Inflammatory macrophage (primary cell): ENCODE results near the gene RIT1.

Experiments used
- DNase-seq, 2 donors: peaks; one replicate each; pipeline ENCODE4 v3.0.0-alpha.2; 2020 to 2022
- total RNA-seq, 18 experiments: gene quantifications; one replicate each; lab custom pipeline; 2026; ENCODE audit warnings: mixed read lengths in 6 of 18, inconsistent platforms in 2 of 18; lab: John Stamatoyannopoulos, UW

The RIT1 gene, protein sequence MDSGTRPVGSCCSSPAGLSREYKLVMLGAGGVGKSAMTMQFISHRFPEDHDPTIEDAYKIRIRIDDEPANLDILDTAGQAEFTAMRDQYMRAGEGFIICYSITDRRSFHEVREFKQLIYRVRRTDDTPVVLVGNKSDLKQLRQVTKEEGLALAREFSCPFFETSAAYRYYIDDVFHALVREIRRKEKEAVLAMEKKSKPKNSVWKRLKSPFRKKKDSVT
- 79.0 to 169 (median 120) reads per million in 18 experiments for total RNA-seq

DNA sequence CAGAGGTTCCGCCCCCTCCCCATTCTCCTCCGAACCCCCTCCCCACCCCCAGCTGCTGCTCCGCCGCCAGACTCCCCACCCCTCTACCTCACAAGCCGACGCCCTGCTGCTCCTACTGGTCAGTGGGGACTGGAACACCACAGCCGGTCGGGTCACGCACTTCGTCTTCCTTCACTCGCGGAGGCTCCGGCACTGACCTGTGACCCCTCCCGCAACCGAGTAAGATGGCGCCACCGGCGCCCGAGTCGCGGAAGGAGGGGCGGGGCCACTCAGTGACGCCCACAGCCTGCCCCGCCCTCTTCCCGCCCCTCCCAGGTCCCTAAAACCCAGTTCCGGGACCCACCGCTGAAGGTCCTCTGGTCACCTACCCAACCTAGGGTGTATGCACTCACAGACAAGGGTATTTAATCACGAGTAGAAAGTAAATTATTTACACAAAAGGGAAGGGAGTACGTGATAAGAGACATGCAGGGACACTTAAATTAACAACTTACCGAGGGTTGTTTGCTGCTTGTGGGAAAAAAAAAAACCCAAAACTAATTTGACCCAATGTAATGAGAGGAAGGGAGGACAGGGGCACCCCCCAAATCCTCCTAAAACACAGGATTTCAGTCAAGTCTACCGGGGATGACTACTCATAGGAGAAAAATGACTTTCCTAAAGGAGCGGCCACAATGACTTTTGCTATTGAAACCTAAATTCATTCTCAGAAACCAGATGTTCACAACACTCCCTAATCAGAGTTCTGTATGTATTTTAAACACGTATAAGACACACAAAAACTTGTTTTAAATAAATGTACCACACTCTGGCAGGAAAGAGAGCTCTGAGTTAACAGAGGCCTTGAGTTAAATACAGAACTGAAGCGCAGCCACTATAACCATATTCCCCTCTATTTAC is at the start of gene RIT1:
RIT1 (minus strand) TSS at position 194 of the 900 bp plus-strand sequence. CDS start 588 bp downstream, outside the sequence.
- DNase-seq, result peak; percentile 92 to 93

DNA sequence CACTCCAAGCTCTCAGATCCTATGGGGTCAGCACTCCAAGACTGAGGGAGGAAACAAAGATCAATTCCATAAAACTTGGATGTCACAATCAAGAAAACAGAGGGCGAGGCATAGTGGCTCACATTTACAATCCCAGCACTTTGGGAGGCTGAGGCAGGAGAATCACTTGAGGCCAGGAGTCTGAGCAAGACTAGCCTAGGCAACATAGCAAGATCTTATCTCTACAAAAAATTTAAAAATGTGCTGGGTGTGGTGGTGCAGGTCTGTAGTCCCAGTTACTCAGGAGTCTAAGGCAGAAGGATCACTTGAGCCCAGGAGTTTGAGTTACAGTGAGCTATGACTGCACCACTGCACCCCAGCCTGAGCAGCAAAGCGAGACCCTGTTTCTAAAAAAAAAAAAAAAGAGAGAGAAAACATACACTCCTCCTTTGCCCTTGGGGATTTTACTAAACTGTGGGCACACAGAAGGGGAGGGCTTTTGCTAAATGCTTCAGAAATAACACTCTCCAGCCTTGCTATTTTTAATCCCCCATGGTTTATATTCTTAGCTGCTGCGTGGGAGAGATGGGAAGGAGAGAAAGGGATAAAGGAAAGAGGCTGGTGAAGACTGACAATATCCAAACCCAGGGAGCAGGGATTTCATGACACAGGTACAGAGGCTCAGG is 49.1 kb upstream of the RIT1 start:
- no peak for DNase-seq

DNA sequence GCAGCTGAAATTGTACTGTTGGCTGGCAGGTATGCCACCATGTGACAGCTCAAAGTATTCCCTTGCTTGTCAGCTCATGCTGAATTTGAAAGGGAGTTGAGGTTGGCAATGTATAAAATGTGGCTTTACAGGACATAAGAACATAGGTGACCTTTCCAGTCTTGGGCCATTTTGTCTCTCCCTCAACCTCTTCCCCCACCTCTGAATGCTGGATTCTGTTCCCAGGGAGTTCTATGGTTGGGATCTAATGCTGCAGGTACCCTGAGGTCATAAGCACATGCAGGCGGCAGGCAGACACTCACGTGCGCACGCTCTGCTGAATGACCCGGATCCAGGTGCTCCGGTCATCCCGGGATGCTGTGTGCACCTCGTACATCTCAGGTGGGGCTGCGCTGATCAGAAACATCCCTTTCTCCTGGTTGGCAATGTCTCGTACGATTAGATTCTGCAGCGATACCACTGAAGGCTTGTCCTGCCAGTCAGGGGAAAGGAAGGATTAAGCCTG is 46.3 kb upstream of the RIT1 start:
- DNase-seq, result no peak

DNA sequence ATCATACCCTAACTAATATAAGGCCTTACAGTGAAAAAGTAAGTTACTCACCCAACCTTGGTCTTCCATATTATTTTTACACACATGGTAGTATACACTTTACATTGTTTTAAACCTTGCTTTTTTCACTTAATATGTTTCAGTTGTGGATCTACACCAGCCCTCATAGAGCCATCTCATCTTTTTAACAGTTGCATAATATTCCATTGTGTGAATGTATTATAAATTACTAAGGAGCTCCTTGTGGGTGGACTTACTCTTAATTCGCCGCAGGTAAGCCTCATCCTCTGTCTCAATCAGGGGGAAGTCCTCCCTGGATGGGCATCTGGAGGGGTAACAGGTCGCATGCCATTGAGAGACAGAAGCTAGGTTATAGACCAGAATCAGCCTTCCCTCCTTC is 43.5 kb upstream of the RIT1 start:
- no peak for DNase-seq

DNA sequence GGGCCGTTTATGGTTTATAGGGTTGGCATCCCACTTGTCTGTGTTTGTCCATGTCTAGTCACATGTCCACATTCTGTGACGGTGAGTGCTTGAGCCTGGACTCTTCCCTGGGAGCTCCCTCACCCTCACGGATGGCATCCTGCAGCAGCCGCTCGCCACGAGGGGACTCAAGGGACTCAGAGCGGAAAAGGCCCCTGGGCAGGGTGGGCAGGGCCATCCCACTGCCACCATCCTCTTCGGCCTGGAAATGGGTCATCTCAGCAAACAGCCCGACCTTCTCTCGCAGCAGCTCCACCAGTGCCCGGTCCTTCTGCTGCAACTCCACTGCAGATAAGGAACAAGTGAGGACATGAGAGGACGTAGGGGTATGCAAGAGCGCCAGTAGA is 41.3 kb upstream of the RIT1 start:
- DNase-seq, result no peak

DNA sequence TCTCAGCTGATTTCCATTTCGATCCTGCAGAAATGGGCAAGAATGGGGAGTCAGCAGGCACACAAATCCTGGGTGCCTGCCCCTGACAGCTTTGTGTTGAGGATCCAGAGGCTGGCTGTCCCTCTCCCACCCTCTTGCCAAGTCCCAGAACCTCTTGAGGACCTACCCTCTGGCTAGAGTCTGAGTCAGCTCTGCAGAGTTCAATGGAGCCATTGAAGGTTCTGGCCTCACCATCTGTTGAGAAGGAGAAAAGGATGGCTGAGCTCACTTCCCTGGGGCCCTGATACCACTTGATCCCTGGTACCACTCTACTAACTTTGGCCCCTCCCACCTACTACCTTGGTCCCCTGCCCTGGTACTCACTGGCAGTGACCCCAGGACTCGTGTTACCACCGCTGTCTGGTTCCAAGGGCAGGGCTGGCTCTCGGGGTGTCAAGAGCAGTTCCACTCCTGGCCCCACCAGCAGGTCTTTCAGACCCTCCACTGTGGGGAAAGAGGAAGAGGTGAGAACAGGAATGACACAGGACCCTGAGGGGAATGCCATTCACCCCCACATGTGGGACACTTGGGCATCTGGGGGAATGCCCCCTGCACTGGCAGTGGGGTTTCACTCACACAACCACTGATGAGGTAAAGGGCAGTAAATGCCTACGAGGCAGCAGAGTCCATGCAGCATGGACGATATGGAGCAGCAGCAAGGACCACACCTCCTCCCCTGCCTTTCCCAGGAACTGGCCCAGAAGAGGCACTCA is 40.8 kb upstream of the RIT1 start:
- no peak for DNase-seq

DNA sequence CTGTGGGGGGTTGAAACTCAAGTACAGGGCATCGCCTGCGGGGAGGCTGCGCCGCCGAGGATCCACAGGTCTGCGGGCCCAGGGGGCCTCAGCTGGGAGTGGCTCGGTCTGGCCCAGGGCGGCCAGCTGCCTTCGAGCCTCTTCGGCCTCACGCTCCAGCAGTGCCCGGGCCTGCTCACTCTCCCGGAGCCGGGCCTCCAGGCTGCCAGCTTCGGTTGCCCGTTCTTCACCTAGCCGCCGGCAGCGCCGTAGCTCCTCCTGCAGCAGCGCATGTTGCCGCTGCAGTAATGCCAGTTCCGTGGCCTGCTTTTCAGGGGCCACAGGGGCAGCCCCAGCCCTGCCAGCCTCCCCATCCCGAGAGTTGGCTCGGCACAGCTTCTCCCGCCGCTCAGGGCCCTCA is 39.7 kb upstream of the RIT1 start:
- DNase-seq, result no peak

DNA sequence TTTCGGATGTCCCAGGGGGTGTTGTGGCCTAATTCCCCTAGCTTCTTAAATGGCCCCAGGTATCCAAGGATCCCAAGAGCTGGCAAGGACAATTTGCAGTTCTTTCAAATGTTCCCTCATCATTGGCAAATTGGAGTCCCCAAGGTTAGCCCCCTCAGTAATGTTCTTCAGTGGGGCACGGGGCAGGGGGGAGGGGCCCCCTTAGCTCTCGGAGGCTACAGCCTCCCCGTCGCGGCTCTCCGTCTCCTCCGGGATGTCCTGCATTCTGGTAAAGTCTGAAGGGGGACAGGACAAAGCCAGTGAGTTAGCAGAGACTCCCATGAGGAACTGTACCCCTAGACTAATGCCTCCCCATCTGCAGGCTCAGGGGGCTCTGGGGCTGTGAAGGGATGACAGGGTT is 36.6 kb upstream of the RIT1 start:
- no peak for DNase-seq

DNA sequence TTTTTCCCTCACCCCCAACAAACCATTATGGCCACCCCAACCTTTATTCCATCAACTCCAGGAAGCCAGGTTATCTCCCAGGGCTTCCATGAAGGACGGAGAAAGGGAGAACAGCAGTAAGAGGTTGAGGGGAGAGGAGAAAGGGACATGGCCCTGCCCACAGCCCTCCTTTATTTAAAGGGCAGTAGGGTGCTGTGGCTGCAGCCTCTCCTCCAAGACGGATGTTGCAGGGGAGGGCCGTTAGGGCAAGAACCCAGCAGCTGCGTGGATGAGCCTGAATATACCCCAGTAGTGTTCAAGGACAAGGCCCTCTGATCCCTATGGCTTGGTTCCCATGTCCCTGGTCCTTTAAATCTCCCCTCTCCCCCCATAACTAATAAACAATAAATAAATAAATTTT is 36.1 kb upstream of the RIT1 start:
- no peak for DNase-seq

DNA sequence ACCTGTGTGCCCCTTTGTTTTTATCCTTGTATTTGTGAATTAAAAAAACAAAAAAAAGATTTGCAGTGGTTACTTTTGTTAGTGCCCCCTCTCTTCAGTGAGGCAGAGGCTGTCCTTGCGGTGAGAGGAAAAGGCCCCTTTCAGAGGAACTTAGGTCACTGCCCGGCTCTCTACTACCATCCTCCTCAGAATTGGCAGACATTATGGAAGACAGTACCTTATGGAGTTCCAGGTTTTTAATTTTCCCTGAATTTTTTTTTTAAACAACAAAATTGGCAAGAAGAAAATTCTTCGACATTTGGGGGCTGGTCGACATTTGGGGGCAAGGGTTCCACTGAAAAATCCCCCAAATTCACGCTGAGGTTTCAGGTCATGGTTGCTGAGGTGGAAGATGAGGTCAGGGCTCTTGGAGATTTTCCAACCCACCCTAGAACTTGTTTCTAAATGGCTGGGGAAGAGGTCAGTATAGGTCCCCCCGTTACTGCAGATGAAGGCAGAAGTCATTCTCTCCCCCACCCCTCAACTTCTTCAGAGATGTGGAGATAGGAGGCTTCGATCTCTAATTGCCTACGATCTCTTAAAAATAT is 35.6 kb upstream of the RIT1 start:
- DNase-seq, result no peak

DNA sequence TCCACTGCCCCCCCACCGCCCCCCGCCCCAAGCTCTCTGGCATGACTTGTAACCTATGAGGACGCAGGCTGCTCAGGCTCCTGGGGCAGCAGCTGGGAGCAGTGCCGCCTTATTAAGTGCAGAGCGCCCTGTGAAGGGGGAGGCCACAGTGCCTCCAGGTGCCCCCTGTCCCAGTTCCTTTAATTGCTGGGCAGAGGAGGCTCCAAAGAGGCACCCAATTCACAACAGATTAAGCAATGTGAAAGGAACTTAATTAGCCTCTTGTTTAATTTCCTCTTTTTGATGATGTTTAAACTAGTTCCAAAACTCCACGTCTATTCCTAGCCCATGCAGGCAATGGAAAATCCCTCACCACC is 33.3 kb upstream of the RIT1 start:
- peak; percentile 39 to 44 for DNase-seq

DNA sequence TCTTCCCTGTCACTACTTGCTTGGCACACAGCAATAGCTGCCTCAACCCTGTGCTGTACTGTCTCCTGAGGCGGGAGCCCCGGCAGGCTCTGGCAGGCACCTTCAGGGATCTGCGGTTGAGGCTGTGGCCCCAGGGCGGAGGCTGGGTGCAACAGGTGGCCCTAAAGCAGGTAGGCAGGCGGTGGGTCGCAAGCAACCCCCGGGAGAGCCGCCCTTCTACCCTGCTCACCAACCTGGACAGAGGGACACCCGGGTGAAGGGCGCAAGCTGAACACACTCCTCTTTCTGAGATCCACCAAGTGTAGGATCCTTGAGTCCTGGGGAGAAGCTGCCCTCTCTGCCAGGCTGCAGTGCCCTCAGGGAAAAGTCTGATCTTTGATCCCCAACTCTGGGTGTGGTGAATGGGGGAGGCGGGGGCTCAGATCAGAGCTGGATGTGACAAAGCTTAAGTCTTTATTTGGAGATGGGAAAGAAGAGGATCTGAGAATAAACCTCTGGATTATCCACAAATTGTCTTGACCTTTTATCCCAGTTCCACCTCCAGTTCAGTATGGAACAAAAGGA is 31.5 kb upstream of the RIT1 start:
- DNase-seq, result no peak

DNA sequence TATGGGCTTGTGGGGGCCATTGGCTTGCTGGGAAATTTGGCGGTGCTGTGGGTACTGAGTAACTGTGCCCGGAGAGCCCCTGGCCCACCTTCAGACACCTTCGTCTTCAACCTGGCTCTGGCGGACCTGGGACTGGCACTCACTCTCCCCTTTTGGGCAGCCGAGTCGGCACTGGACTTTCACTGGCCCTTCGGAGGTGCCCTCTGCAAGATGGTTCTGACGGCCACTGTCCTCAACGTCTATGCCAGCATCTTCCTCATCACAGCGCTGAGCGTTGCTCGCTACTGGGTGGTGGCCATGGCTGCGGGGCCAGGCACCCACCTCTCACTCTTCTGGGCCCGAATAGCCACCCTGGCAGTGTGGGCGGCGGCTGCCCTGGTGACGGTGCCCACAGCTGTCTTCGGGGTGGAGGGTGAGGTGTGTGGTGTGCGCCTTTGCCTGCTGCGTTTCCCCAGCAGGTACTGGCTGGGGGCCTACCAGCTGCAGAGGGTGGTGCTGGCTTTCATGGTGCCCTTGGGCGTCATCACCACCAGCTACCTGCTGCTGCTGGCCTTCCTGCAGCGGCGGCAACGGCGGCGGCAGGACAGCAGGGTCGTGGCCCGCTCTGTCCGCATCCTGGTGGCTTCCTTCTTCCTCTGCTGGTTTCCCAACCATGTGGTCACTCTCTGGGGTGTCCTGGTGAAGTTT is 30.8 kb upstream of the RIT1 start:
- peak; percentile 36 to 48 for DNase-seq

DNA sequence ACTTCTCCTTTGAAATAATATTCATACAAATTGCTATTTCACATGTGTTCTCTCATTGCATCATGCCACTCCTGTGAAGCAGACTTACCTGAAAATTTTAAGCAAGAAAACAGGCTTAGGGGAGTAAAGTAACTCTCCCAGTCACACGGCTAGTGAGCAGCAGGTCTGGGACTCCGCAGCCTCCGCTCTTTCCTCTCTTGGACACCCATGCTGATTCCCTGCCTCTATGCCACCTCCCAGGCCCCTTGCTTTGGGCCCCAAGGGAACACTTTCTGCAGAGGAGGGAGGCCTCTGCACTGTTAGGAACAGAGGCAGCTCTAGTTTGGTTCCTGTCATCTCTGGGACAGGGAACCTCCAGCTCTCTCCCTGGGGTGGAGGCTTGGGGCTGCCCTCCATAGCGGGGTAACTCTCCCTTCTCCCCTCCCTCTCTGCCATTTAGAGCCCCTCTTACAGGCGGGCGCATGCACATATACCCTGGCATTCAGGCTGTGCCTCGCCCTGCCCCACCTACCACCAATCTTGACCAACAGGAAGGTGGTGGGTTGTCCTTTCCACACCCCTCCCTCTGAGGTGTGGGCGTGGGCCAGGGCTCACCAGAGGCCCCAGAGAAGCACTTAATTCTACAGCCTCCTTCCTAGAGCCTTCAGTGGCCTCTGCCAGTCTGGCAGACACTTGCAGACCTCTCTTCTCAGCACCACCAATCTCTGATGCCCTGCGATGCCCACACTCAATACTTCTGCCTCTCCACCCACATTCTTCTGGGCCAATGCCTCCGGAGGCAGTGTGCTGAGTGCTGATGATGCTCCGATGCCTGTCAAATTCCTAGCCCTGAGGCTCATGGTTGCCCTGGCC is 30.1 kb upstream of the RIT1 start, which contains the start of gene RXFP4:
RXFP4 (plus strand) TSS at position 646 of the 852 bp plus-strand sequence; CDS start at position 718, 72 bp downstream.
- DNase-seq, result peak; percentile 37 to 63

DNA sequence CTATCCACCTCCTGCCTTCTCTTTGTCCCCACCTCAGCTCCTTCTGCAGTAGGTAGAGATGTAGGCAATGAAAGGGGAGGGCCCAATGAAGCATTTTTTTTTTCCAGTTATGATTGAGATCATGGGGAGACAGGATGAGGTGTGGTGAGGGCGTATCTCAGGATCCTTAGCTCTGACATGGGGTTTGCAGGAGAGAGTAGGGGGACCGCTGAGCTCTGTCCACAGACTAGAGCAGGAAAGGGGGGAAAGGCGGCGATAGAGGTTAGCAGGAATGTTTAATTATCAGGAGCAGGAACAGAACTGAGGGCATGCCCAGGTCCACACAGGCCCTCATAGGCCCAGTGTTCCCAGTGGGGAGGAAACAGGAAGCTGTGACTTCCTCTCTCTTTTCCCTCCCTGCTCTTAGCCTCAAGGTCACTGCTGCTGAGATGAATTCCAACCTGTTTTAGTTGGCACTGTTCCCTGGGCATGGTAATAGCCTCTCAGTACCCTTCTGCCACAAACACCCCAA is 29.4 kb upstream of the RIT1 start:
- DNase-seq, result peak; percentile 45 to 69

DNA sequence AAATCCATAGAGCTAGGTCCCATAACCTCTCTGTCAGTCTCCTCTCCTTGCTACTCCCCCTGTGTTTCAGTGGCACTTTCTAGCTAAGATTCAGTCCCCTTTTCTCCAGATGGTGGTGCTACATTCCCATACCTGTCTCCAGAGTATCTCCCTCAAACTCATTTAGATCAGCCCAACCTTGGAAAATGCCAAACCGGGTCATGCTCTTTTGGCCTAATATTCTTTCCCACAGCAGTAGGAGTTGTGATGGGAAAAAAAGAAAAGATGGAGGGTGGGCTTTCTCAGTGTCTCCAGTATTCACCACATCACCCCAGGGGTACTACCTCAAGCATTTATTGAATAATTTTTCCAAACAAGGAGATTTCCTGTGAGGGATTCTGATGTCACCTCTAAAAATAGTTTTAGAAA is 27.1 kb upstream of the RIT1 start:
- DNase-seq, result peak; percentile 58 to 61

DNA sequence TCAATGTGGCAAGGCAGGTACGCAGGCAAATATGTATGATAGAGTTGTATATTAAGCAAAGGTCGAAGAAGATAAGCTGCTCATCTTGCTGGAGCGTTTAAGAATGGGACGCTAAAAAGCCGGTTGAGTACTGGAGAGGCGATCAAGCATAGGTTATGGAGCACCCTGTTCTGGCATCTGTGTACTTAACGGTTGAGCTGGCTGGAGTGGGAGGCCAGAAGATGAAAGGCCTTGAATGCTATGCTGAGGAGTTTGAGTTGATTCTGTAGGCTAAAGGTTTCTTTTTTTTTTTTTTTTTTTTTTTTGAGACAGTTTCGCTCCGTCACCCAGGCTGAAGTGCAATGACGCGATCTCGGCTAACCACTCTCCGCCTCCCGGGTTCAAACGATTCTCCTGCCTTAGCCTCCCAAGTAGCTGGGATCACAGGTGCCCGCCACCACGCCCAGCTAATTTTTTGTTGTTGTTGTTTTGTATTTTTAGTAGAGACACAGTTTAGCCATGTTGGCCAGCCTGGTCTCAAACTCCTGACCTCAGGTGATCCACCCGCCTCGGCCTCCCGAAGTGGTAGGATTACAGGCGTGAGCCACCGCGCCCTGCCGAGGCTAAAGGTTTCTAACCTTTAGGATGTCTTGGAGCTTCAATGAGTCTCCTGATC is 23.9 kb upstream of the RIT1 start:
- DNase-seq, result no peak

DNA sequence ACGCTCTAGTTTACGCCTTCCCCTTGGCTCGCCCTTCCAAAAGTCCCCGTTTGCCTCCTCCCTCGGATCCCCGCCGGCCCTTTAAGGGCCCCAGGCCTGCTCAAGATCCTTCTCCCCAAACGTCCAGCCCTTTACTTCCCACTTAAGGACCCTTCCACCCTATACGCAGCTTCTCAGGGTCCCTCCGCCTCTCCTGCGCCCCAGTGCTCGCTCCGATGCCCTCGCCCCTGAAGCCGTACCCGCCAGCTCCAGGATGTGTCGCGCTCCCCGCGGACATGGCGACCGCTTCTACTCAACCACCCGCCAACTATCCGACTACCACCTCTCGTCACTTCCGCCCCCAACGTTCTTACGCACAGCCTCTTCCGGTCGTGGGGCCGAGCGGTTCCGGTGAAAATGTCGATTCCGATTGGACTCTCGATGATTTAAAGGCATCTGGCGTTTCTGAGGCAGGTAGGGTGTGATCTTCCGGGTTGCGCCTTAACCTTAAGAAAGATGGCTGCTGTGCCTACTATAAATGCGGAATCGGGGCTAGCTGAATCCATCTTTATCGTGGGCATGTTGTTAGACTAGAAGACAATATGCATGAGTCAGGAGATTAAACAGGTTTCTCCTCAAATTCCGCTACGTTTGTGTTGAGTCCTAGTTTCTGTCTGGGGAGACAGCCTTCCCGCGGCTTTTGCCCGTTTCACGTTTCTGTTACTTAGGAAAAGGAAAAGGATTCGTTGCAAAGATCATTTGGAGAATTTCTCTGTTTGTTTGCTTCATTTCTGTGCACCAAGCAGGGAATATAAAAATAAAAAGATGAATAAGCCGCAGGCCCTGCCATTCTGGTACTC is 23.2 kb upstream of the RIT1 start, which contains the start of gene KHDC4:
KHDC4 (minus strand) TSS at position 317 of the 839 bp plus-strand sequence; CDS start at position 277, 40 bp downstream.
- peak; percentile 99 for DNase-seq
